ENCODE results near the gene TMEM17.

TMEM17 gene

GRCh38 chr2:62499430-62500060, 6.5 kb downstream of the TMEM17 start:
- no peak overlapping the region for H3K4me3 ChIP-seq (replicated peaks in 1 of 2; ENCODE audit: low read depth in 2 of 2, low read length in 2 of 2)
- TF ChIP-seq CTCF (IDR thresholded peaks at IDR 0.05; ENCODE audit: low read depth, low read length) = no peak
- no peak for DNase-seq (ENCODE audit: low read depth in 2 of 2)

- TF ChIP-seq CTCF (IDR thresholded peaks at IDR 0.05; ENCODE audit: low read depth, low read length) = no peak
- no peak for DNase-seq (ENCODE audit: low read depth in 2 of 2)
- no peak overlapping the region for H3K4me3 ChIP-seq (replicated peaks in 1 of 2; ENCODE audit: low read depth in 2 of 2, low read length in 2 of 2)
Measured at GRCh38 chr2:62498739-62499138, 7.3 kb downstream of the TMEM17 start.

- no peak for DNase-seq (ENCODE audit: low read depth in 2 of 2)
- no peak for TF ChIP-seq CTCF (IDR thresholded peaks at IDR 0.05; ENCODE audit: low read depth, low read length)
- no peak overlapping the region for H3K4me3 ChIP-seq (replicated peaks in 1 of 2; ENCODE audit: low read depth in 2 of 2, low read length in 2 of 2)
Measured at GRCh38 chr2:62495761-62496160, 10.2 kb downstream of the TMEM17 start.

- H3K4me3 ChIP-seq (replicated peaks in 1 of 2; ENCODE audit: low read depth in 2 of 2, low read length in 2 of 2) = no peak overlapping the region
- TF ChIP-seq CTCF (IDR thresholded peaks at IDR 0.05; ENCODE audit: low read depth, low read length) = no peak
- no peak for DNase-seq (ENCODE audit: low read depth in 2 of 2)
Measured at GRCh38 chr2:62492048-62492447, 13.9 kb downstream of the TMEM17 start.

GRCh38 chr2:62489702-62490101, 16.3 kb downstream of the TMEM17 start:
- no peak overlapping the region for H3K4me3 ChIP-seq (replicated peaks in 1 of 2; ENCODE audit: low read depth in 2 of 2, low read length in 2 of 2)
- no peak for DNase-seq (ENCODE audit: low read depth in 2 of 2)
- no peak for TF ChIP-seq CTCF (IDR thresholded peaks at IDR 0.05; ENCODE audit: low read depth, low read length)

- DNase-seq (ENCODE audit: low read depth in 2 of 2) = peak; percentile 54
- no peak for TF ChIP-seq CTCF (IDR thresholded peaks at IDR 0.05; ENCODE audit: low read depth, low read length)
- H3K4me3 ChIP-seq (replicated peaks in 1 of 2; ENCODE audit: low read depth in 2 of 2, low read length in 2 of 2) = no peak overlapping the region
Measured at GRCh38 chr2:62489162-62489561, 16.8 kb downstream of the TMEM17 start.

GRCh38 chr2:62486439-62486765, 19.6 kb downstream of the TMEM17 start:
- H3K4me3 ChIP-seq (replicated peaks in 1 of 2; ENCODE audit: low read depth in 2 of 2, low read length in 2 of 2) = no peak overlapping the region
- no peak for TF ChIP-seq CTCF (IDR thresholded peaks at IDR 0.05; ENCODE audit: low read depth, low read length)
- no peak for DNase-seq (ENCODE audit: low read depth in 2 of 2)
